ENCODE data around the gene MICU2.

MICU2 gene

GRCh38 chr13:21541271-21541670 is 62.7 kb downstream of the MICU2 start:
- no peak for DNase-seq

- no peak for DNase-seq
These were observed 64.3 kb downstream of the MICU2 start for GRCh38 chr13:21539687-21540086.

- DNase-seq: no peak
These were observed 65.2 kb downstream of the MICU2 start for GRCh38 chr13:21538753-21539152.

- no peak for DNase-seq
These were observed 65.7 kb downstream of the MICU2 start for GRCh38 chr13:21538280-21538679.

- no peak for DNase-seq
These were observed 66.9 kb downstream of the MICU2 start for GRCh38 chr13:21537105-21537504.

GRCh38 chr13:21534760-21535159 is 69.2 kb downstream of the MICU2 start:
- DNase-seq: no peak

- DNase-seq: no peak
These were observed 72.5 kb downstream of the MICU2 start for GRCh38 chr13:21531455-21531854.

- DNase-seq: no peak
These were observed 73.3 kb downstream of the MICU2 start for GRCh38 chr13:21530656-21531055.

- no peak for DNase-seq
These were observed 74.7 kb downstream of the MICU2 start for GRCh38 chr13:21529146-21529893.

- no peak for DNase-seq
These were observed 75.4 kb downstream of the MICU2 start for GRCh38 chr13:21528616-21529015.

GRCh38 chr13:21526707-21527540 is 77.0 kb downstream of the MICU2 start:
- DNase-seq: no peak

GRCh38 chr13:21522847-21523246 is 81.1 kb downstream of the MICU2 start:
- DNase-seq: no peak

- DNase-seq: no peak
These were observed 81.8 kb downstream of the MICU2 start for GRCh38 chr13:21522130-21522529.

GRCh38 chr13:21518617-21519144 is 85.3 kb downstream of the MICU2 start:
- DNase-seq: no peak

GRCh38 chr13:21517576-21517975 is 86.4 kb downstream of the MICU2 start:
- DNase-seq: no peak

- DNase-seq: no peak
These were observed 87.2 kb downstream of the MICU2 start for GRCh38 chr13:21516805-21517204.

GRCh38 chr13:21511849-21512248 is 92.1 kb downstream of the MICU2 start:
- DNase-seq: no peak

- no peak for DNase-seq
These were observed 99.6 kb downstream of the MICU2 start for GRCh38 chr13:21504379-21504778.

GRCh38 chr13:21501686-21502085 is 102.3 kb downstream of the MICU2 start:
- DNase-seq: no peak

GRCh38 chr13:21486322-21486721 is 117.6 kb downstream of the MICU2 start:
- DNase-seq: no peak

- no peak for DNase-seq
These were observed 120.2 kb downstream of the MICU2 start for GRCh38 chr13:21483748-21484147.

GRCh38 chr13:21481359-21481758 is 122.6 kb downstream of the MICU2 start:
- no peak for DNase-seq

GRCh38 chr13:21478881-21479808 is 124.8 kb downstream of the MICU2 start:
- peak; percentile 89 for DNase-seq
